Retinal pigment epithelial cell (primary cell): ENCODE measurements around the gene FLAD1.

Experiments used
- DNase-seq: peaks from one replicate; pipeline ENCODE4 v3.0.0-alpha.2; 2010; ENCODE audit warnings: low read depth
- H3K4me3 ChIP-seq: 2 replicates; pipeline ENCODE4 v1.5.1; 2011; ENCODE audit warnings: mild to moderate bottlenecking, low read length, control low read depth, moderate library complexity
- TF ChIP-seq, protein P1 (sequence below): conservative IDR thresholded peaks from 2 replicates; pipeline ENCODE4 v1.5.1; 2011; ENCODE audit warnings: low read depth, low read length, control low read depth, inconsistent platforms

Gene FLAD1

DNA sequence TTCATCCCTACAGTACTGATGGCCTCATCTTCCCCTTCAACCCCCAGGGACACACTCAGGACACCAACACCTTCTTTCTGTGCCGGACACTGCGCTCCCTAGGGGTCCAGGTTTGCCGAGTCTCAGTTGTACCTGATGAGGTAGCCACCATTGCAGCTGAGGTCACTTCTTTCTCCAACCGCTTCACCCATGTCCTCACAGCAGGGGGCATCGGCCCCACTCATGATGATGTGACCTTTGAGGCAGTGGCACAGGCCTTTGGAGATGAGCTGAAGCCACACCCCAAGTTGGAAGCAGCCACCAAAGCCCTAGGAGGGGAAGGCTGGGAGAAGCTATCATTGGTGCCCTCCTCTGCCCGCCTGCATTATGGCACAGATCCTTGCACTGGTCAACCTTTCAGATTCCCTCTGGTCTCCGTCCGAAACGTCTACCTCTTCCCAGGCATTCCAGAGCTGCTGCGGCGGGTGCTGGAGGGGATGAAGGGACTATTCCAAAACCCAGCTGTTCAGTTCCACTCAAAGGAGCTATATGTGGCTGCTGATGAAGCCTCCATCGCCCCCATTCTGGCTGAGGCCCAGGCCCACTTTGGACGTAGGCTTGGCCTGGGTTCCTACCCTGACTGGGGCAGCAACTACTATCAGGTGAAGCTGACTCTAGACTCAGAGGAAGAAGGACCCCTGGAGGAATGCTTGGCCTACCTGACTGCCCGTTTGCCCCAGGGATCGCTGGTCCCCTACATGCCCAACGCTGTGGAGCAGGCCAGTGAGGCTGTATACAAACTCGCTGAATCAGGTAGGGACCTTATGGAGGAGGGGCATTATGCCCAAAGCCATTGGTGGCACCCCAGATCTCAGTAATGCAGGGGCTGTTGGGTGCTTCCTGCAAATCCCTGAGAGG is 5.2 kb downstream of the FLAD1 start:
- no peak for DNase-seq
- no peak overlapping the region for H3K4me3 ChIP-seq
- TF ChIP-seq, protein P1, sequence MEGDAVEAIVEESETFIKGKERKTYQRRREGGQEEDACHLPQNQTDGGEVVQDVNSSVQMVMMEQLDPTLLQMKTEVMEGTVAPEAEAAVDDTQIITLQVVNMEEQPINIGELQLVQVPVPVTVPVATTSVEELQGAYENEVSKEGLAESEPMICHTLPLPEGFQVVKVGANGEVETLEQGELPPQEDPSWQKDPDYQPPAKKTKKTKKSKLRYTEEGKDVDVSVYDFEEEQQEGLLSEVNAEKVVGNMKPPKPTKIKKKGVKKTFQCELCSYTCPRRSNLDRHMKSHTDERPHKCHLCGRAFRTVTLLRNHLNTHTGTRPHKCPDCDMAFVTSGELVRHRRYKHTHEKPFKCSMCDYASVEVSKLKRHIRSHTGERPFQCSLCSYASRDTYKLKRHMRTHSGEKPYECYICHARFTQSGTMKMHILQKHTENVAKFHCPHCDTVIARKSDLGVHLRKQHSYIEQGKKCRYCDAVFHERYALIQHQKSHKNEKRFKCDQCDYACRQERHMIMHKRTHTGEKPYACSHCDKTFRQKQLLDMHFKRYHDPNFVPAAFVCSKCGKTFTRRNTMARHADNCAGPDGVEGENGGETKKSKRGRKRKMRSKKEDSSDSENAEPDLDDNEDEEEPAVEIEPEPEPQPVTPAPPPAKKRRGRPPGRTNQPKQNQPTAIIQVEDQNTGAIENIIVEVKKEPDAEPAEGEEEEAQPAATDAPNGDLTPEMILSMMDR, result no peak

DNA sequence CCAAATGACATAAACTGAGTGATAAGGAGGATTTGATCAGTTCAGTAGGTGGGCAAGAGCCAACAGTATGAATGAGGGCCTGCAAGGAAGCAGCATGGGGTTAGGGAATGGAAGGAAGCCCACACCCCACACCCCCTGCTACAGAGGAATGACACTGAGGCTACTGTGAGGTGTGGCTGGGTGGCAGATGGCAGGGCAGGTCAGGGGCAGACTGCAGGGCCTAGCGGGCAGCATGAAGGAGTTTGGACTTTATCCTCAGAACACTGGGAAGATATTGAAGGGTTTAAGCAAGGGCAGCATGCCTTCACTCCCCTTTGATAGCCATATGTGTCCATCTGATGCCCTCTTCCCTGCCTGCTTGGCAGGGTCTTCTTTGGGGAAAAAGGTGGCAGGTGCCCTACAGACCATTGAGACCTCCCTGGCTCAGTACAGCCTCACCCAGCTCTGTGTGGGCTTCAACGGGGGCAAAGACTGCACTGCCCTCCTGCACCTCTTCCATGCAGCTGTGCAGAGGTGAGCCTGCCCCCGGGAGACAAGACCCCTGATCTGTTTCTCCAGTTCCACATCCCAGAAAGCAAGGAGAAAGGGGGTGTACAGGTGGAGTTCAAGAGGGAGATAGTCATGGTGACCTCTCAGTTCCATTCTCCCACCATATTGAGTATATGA is 6.2 kb downstream of the FLAD1 start:
- no peak overlapping the region for H3K4me3 ChIP-seq
- TF ChIP-seq, protein P1, result no peak

DNA sequence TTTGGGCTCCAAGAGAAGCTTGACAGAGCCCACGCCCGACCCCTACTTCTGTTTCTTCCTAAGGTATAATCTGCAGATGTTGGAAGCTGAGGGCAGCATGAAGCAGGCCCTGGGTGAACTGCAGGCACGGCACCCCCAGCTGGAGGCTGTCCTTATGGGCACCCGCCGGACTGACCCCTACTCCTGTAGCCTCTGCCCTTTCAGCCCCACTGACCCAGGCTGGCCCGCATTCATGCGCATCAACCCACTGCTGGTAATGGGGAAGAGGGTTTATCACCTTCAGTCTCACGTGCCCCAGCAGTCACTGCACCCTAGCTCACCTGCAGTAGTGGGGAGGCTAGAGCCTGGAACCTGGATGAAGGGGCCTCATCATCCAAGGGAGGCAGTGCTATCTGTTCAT is 7.1 kb downstream of the FLAD1 start:
- no peak for DNase-seq
- no peak overlapping the region for H3K4me3 ChIP-seq
- TF ChIP-seq, protein P1, result no peak

More for the DNA sequence above, 6.2 kb downstream of the FLAD1 start:
- DNase-seq, result no peak

DNA sequence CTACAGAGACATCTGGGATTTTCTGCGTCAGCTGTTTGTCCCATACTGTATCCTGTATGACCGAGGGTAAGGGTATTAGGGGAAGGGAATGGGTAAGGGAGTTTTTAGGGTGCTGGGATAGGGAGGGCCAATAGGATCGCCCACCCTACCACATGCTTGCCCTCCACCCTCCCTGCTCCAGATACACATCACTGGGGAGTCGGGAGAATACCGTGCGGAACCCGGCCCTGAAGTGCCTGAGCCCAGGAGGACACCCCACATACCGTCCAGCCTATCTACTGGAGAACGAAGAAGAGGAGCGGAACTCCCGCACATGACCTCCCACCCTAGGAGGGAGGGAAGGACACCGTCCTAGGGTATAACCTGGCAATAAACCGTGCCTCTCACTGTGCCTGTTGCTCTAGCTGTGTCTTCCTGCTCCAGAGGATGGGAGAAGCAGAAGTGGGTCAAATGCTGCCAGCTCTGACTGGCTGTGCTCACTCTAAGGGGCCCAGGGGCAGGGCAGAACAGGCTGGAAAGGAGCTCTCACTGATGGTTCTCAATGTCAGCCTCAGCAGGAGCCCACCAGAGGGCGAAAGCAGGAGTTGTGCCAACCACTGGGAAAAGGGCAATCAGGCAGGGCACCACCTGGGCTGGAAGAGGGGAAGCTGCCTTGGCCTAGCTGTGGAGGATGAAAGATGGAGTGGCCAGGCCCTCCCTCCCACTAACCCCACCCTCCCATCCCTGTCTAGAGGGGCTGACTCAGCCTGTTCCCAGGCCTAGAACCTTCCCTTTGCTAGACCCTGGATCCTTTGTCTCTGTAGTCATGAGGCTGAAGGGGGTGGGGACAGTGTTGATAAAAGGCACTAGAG is 9.8 kb downstream of the FLAD1 start:
- DNase-seq, result no peak
- H3K4me3 ChIP-seq, result no peak overlapping the region

DNA sequence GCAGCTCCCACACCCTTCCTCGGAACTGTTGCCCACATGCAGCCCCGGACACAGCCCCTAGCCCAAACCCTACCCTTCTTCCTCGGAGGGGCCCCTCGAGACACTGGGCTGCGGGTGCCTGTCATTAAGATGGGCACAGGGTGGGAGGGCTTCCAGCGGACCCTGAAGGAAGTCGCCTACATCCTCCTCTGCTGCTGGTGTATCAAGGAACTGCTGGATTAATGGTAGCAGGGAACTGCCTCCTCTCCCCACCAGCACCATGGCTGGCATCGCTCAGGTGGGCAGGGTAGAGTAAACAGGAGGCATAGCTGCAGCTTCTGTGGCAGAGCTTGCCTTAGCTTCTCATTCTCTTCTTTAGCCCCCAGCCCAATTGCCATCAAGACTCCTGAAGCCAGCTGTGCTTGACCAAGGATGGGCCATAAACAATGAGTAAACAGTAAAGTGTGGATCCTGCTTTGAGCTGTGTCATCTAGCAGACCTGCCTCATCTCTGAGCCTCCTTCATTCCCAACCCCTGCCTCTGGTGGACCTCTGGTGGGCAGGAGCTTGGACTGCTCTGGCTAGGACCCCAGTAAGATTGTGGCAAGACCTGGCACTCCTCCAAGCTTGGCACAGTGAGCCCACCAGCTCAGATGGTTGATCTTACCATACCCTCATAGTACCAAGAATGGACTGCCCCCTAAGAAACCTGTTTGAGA is 10.6 kb downstream of the FLAD1 start, which contains the start of gene LENEP:
TSS of gene LENEP (plus strand) at position 15 of the 697 bp plus-strand sequence. CDS start at position 37, 22 bp downstream.
- no peak within 1 kb of the TSS for H3K4me3 ChIP-seq
- TF ChIP-seq, protein P1, result no peak
- no peak for DNase-seq

More for the DNA sequence above, 9.8 kb downstream of the FLAD1 start:
- TF ChIP-seq, protein P1, result peak; percentile 35

DNA sequence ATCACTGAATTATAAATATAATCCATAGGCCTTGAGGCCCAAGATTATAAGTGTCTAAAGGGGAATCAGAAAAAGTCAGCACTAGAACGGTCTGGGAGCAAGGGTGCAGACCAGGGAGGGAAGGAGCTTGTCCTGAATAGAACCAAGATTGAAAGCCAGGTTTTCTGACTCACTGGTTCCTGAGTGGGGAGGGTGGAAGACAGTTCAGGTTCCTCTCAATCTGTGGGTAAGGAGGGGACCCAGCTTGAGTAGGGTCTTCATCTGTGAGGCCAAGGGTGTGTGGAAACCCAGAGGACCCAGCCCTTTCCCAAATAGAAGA is 11.1 kb downstream of the FLAD1 start:
- no peak overlapping the region for H3K4me3 ChIP-seq
- no peak for DNase-seq
- TF ChIP-seq, protein P1, result no peak
